ENCODE data around the gene SAV1. TPM values are rescaled to one million over a fixed set of nuclear protein-coding genes. Genes with fewer than 3 reads are reported as not detected.

Gene SAV1
- total RNA-seq (2021) = 37.1 and 40.7 TPM in 2 replicates
- Bru-seq, nascent RNA = percentile 90 among the genes with signal in this experiment
- BruChase-seq, experiment 1, labeled RNA remaining after a 2-hour chase = percentile 87 among the genes with signal in this experiment
- percentile 88 among the genes with signal in this experiment for BruChase-seq, experiment 2, labeled RNA remaining after a 6-hour chase
- long read RNA-seq, transcript SAV1-201 (5 exons, 3,063 nt) = major isoform, 70 of 111 reads
- long read RNA-seq, partial matches to known transcripts = 22 of 111 reads
- long read RNA-seq, other reads (novel, unspliced or antisense) = 18 of 111 reads

DNA sequence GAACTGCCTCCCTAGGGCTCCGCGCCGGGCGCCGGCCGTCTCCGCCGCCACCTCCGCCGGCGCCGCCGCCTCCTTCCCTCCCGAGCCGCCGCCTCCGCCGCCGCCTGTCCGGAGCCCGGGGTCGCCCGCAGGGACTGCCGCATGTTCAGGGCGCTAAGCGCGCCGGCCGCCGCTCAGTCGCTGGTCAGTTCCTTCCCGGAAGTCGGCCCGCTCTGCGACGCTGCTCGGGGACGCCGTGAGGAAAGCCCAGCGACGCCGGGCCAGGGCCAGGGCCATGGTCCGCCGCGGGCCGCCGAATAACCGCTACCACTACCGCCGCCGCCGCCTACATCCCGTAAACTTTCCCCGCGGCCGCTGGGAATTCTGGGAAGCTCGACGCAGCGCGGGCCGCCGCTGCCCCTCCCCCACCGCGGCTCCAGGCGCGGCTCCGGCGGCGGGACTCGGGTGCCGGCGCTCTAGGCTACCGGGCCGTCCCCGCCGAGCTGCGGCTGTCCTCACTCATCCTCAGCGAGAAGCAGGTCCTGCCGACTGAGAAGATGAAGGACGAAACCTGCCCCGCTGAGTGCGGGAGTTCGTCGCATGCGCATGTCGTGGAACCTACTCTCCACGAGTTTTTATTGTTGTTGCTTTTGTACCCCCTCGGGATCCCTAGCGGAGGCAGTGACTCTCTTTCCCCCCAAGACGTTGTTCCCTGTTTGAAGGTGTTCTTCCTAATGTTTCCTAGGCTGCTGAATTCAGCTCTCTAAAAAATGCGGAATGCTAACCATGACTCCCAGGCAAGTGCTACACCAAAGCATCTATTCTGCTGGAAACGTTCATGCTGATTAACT, at the start of gene SAV1:
SAV1 (minus strand) TSS at position 311 of the 830 bp plus-strand sequence. CDS start 339 bp downstream, outside the sequence.
- Histone ChIP-seq H3K4me1 (replicated peaks; ENCODE audit: insufficient read depth) (peaks cover 23% of the 10 kb centered on the region), H3K4me3 (peak within 1 kb of the TSS; percentile 99), H3K9me3 (ENCODE audit: insufficient read depth, low read depth) (no peaks in the 10 kb centered on the region), H4K20me1 (ENCODE audit: insufficient read depth) (no peaks in the 10 kb centered on the region; the same call in 1 of the 2 replicates), H3K27me3 (ENCODE audit: insufficient read depth, low read depth) (no peaks in the 10 kb centered on the region), H2AFZ (peak within 1 kb of the TSS; percentile 97), H3K36me3 (ENCODE audit: low read depth) (peaks cover 13% of the 10 kb centered on the region), H3K27ac (peak within 1 kb of the TSS; percentile 80), H3K9me2 (ENCODE audit: insufficient read depth) (no peaks in the 10 kb centered on the region), H3K4me2 (peak within 1 kb of the TSS; percentile 95), H3K79me2 (ENCODE audit: low read depth) (peaks cover 44% of the 10 kb centered on the region), H3F3A (ENCODE audit: insufficient read depth, low read depth) (peaks cover 17% of the 10 kb centered on the region; the same call in 1 of the 2 replicates)
- ChIA-PET POLR2A (ENCODE audit: unreplicated experiment) (interaction anchor here (0.6 to 0.7 kb wide), 5 partner anchors 41 to 121 kb away, joined by 3 to 10 read pairs (median 5); no protein-coding TSS in a partner anchor), CTCF (no interaction called here)
- no peak for TF ChIP-seq EZH2 (IDR thresholded peaks at IDR 0.05; ENCODE audit: low read depth)
- TF ChIP-seq, protein P1, sequence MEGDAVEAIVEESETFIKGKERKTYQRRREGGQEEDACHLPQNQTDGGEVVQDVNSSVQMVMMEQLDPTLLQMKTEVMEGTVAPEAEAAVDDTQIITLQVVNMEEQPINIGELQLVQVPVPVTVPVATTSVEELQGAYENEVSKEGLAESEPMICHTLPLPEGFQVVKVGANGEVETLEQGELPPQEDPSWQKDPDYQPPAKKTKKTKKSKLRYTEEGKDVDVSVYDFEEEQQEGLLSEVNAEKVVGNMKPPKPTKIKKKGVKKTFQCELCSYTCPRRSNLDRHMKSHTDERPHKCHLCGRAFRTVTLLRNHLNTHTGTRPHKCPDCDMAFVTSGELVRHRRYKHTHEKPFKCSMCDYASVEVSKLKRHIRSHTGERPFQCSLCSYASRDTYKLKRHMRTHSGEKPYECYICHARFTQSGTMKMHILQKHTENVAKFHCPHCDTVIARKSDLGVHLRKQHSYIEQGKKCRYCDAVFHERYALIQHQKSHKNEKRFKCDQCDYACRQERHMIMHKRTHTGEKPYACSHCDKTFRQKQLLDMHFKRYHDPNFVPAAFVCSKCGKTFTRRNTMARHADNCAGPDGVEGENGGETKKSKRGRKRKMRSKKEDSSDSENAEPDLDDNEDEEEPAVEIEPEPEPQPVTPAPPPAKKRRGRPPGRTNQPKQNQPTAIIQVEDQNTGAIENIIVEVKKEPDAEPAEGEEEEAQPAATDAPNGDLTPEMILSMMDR (conservative IDR thresholded peaks at IDR 0.05) = no peak
- TSS peak; percentile 98 for BruUV-seq (replicated peaks)
- intact Hi-C loops (cut with micrococcal nuclease; ENCODE audit: unreplicated experiment) = loop anchor here (2.0 kb wide), 2 partner anchors 73 to 103 kb away; no protein-coding TSS in a partner anchor
- peak; percentile 70 to 76 for DNase-seq

- ChIA-PET POLR2A (ENCODE audit: unreplicated experiment) (no interaction called here), CTCF (no interaction called here)
- H3K27ac ChIP-seq = no peak overlapping the region
- H3K4me1 ChIP-seq (replicated peaks; ENCODE audit: insufficient read depth) = no peaks in the 10 kb centered on the region
- no peaks in the 10 kb centered on the region for H3K79me2 ChIP-seq (ENCODE audit: low read depth)
- H3K4me3 ChIP-seq = no peak overlapping the region
- no peak overlapping the region for H2AFZ ChIP-seq
- no peaks in the 10 kb centered on the region for H3K9me2 ChIP-seq (ENCODE audit: insufficient read depth)
- no TSS peak for BruUV-seq (replicated peaks)
- H3K9me3 ChIP-seq (ENCODE audit: insufficient read depth, low read depth) = no peaks in the 10 kb centered on the region
- no peaks in the 10 kb centered on the region for H3K27me3 ChIP-seq (ENCODE audit: insufficient read depth, low read depth)
- intact Hi-C loops (cut with micrococcal nuclease; ENCODE audit: unreplicated experiment) = no loop called here
- no peaks in the 10 kb centered on the region for H4K20me1 ChIP-seq (ENCODE audit: insufficient read depth)
- no peaks in the 10 kb centered on the region for H3K36me3 ChIP-seq (ENCODE audit: low read depth)
- H3K4me2 ChIP-seq = no peak overlapping the region
- TF ChIP-seq, protein P1 (conservative IDR thresholded peaks at IDR 0.05) = no peak
- TF ChIP-seq EZH2 (IDR thresholded peaks at IDR 0.05; ENCODE audit: low read depth) = no peak
- no peak for DNase-seq
- H3F3A ChIP-seq (ENCODE audit: insufficient read depth, low read depth) = no peaks in the 10 kb centered on the region; the same call in 1 of the 2 replicates
Measured at GRCh38 chr14:50717811-50718210, 49.7 kb upstream of the SAV1 start.

GRCh38 chr14:50714450-50715073, 46.5 kb upstream of the SAV1 start:
- H3K27ac ChIP-seq = no peak overlapping the region
- H3K79me2 ChIP-seq (ENCODE audit: low read depth) = no peaks in the 10 kb centered on the region
- no peaks in the 10 kb centered on the region for H3K36me3 ChIP-seq (ENCODE audit: low read depth)
- no peak for DNase-seq
- no peaks in the 10 kb centered on the region for H3K4me1 ChIP-seq (replicated peaks; ENCODE audit: insufficient read depth)
- intact Hi-C loops (cut with micrococcal nuclease; ENCODE audit: unreplicated experiment) = no loop called here
- no TSS peak for BruUV-seq (replicated peaks)
- CTCF ChIA-PET = interaction anchor here (0.6 to 1.4 kb wide), 2 partner anchors 97 to 379 kb away, joined by 3 to 19 read pairs; no protein-coding TSS in a partner anchor
- H3K9me3 ChIP-seq (ENCODE audit: insufficient read depth, low read depth) = no peaks in the 10 kb centered on the region
- no peak overlapping the region for H3K4me2 ChIP-seq
- H2AFZ ChIP-seq = no peak overlapping the region
- H3K9me2 ChIP-seq (ENCODE audit: insufficient read depth) = no peaks in the 10 kb centered on the region
- no peak overlapping the region for H3K4me3 ChIP-seq
- no peaks in the 10 kb centered on the region for H3K27me3 ChIP-seq (ENCODE audit: insufficient read depth, low read depth)
- H4K20me1 ChIP-seq (ENCODE audit: insufficient read depth) = no peaks in the 10 kb centered on the region
- no peaks in the 10 kb centered on the region for H3F3A ChIP-seq (ENCODE audit: insufficient read depth, low read depth)
- POLR2A ChIA-PET (ENCODE audit: unreplicated experiment) = interaction anchor here (0.5 kb wide), 1 partner anchor 37 kb away, joined by 7 read pairs; no protein-coding TSS in a partner anchor
- TF ChIP-seq EZH2 (IDR thresholded peaks at IDR 0.05; ENCODE audit: low read depth) = no peak
- TF ChIP-seq, protein P1 (conservative IDR thresholded peaks at IDR 0.05) = peak; percentile 35
